Nephron progenitor cell (in vitro differentiated cells): ENCODE results near the gene PARP2.

ENCODE experiments used
- DNase-seq: peaks from one replicate; pipeline ENCODE4 v3.0.0; 2021
- H3K27ac Mint-ChIP-seq: 2 replicates; pipeline ENCODE4 v1.8.0; 2021; ENCODE audit warnings: mild to moderate bottlenecking, moderate library complexity, mixed read lengths
- H3K27me3 Mint-ChIP-seq: 2 replicates; pipeline ENCODE4 v1.8.0; 2021; ENCODE audit warnings: mild to moderate bottlenecking, low read depth, mixed read lengths; ENCODE audit not compliant: poor library complexity
- H3K36me3 Mint-ChIP-seq: 2 replicates; pipeline ENCODE4 v1.8.0; 2021; ENCODE audit warnings: low read depth, mixed read lengths
- H3K4me1 Mint-ChIP-seq: 2 replicates; pipeline ENCODE4 v1.8.0; 2021; ENCODE audit warnings: mixed read lengths
- H3K4me3 Mint-ChIP-seq: 2 replicates; pipeline ENCODE4 v1.8.0; 2021; ENCODE audit warnings: mild to moderate bottlenecking, moderate library complexity, mixed read lengths
- H3K9me3 Mint-ChIP-seq: 2 replicates; pipeline ENCODE4 v1.8.0; 2021; ENCODE audit warnings: mild to moderate bottlenecking, moderate library complexity, mixed read lengths
- CTCF ChIP-seq: fragments of 200-600 bp; sonication (generic); IDR thresholded peaks from 2 replicates; pipeline ENCODE4 v1.5.0; 2021; ENCODE audit warnings: antibody characterized with exemption

Gene PARP2

GRCh38 chr14:20376071-20376588, 32.7 kb downstream of the PARP2 start:
- Mint-ChIP-seq H3K27ac (peak overlapping the region; percentile 76), H3K4me3 (no peak overlapping the region), H3K27me3 (peaks cover 3% of the 10 kb centered on the region), H3K9me3 (no peaks in the 10 kb centered on the region), H3K4me1 (peaks cover 10% of the 10 kb centered on the region), H3K36me3 (peaks cover 36% of the 10 kb centered on the region)
- no peak for TF ChIP-seq CTCF
- DNase-seq: no peak

- DNase-seq: no peak
- peaks cover 14% of the 10 kb centered on the region for H3K4me1 Mint-ChIP-seq
- no peaks in the 10 kb centered on the region for H3K9me3 Mint-ChIP-seq
- H3K36me3 Mint-ChIP-seq: peaks cover 32% of the 10 kb centered on the region
- H3K27ac Mint-ChIP-seq: no peak overlapping the region
- no peak for TF ChIP-seq CTCF
- H3K27me3 Mint-ChIP-seq: peaks cover 3% of the 10 kb centered on the region
- H3K4me3 Mint-ChIP-seq: no peak overlapping the region
These were observed 33.7 kb downstream of the PARP2 start for GRCh38 chr14:20377171-20377570.

GRCh38 chr14:20379743-20380142, 36.3 kb downstream of the PARP2 start:
- Mint-ChIP-seq H3K27ac (peak overlapping the region; percentile 42), H3K27me3 (peaks cover 3% of the 10 kb centered on the region), H3K4me1 (peaks cover 18% of the 10 kb centered on the region), H3K9me3 (no peaks in the 10 kb centered on the region), H3K4me3 (no peak overlapping the region), H3K36me3 (peaks cover 36% of the 10 kb centered on the region)
- no peak for DNase-seq
- TF ChIP-seq CTCF: no peak

GRCh38 chr14:20380681-20381080, 37.2 kb downstream of the PARP2 start:
- TF ChIP-seq CTCF: no peak
- no peak overlapping the region for H3K27ac Mint-ChIP-seq
- no peaks in the 10 kb centered on the region for H3K9me3 Mint-ChIP-seq
- H3K4me3 Mint-ChIP-seq: no peak overlapping the region
- H3K36me3 Mint-ChIP-seq: peaks cover 33% of the 10 kb centered on the region
- no peak for DNase-seq
- peaks cover 2% of the 10 kb centered on the region for H3K27me3 Mint-ChIP-seq
- H3K4me1 Mint-ChIP-seq: peaks cover 16% of the 10 kb centered on the region

- Mint-ChIP-seq H3K4me3 (no peak overlapping the region), H3K36me3 (peaks cover 31% of the 10 kb centered on the region), H3K9me3 (no peaks in the 10 kb centered on the region), H3K4me1 (peaks cover 11% of the 10 kb centered on the region), H3K27me3 (no peaks in the 10 kb centered on the region), H3K27ac (no peak overlapping the region)
- DNase-seq: no peak
- no peak for TF ChIP-seq CTCF
These were observed 37.9 kb downstream of the PARP2 start for GRCh38 chr14:20381341-20381740.

- Mint-ChIP-seq H3K4me3 (no peak overlapping the region), H3K4me1 (peaks cover 7% of the 10 kb centered on the region), H3K27ac (peak overlapping the region; percentile 93), H3K27me3 (no peaks in the 10 kb centered on the region), H3K36me3 (peaks cover 28% of the 10 kb centered on the region), H3K9me3 (no peaks in the 10 kb centered on the region)
- no peak for TF ChIP-seq CTCF
- DNase-seq: no peak
These were observed 39.1 kb downstream of the PARP2 start for GRCh38 chr14:20382526-20382925.
